OCI-LY3 (cell line): ENCODE measurements around the gene ZCCHC9.

ENCODE experiments used
- EZH2phosphoT487 ChIP-seq: fragments of 200-600 bp; shearing (Covaris generic); IDR thresholded peaks from 2 replicates; pipeline ENCODE4 v1.6.1; 2018; ENCODE audit warnings: antibody characterized with exemption, mixed run types, low read depth
- TF ChIP-seq, protein P1 (sequence below): fragments of 200-600, 300-600 bp; sonication (generic); IDR thresholded peaks from 2 replicates; pipeline ENCODE4 v1.5.1; 2014; ENCODE audit warnings: antibody characterized with exemption, low read length, low read depth

DNA sequence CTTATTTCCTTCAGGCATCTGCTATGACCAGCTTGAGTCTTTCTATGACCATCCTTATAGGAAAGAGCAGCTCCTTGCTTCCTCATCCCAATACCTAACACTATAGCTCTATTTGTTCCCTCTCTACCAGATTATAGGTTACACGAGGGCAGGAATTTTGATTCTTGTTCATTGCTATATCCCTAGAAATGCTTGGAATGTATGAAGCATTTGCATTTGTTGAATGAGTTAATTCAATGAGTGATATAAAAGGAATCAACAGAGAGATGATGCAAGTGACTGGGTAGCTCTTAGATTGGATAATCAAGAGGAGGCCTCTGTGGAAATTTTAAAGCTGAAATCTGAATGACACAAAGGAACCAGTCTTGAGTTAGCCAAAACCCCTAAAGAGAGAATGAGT, 13.9 kb downstream of the ZCCHC9 start:
- TF ChIP-seq, protein P1, sequence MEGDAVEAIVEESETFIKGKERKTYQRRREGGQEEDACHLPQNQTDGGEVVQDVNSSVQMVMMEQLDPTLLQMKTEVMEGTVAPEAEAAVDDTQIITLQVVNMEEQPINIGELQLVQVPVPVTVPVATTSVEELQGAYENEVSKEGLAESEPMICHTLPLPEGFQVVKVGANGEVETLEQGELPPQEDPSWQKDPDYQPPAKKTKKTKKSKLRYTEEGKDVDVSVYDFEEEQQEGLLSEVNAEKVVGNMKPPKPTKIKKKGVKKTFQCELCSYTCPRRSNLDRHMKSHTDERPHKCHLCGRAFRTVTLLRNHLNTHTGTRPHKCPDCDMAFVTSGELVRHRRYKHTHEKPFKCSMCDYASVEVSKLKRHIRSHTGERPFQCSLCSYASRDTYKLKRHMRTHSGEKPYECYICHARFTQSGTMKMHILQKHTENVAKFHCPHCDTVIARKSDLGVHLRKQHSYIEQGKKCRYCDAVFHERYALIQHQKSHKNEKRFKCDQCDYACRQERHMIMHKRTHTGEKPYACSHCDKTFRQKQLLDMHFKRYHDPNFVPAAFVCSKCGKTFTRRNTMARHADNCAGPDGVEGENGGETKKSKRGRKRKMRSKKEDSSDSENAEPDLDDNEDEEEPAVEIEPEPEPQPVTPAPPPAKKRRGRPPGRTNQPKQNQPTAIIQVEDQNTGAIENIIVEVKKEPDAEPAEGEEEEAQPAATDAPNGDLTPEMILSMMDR = no peak
- TF ChIP-seq EZH2phosphoT487 = no peak
